Heart left ventricle (tissue), 13 donors: ENCODE results near the gene SH3BP5.

Experiments used
- CTCF ChIP-seq, 12 donors: fragments of 200-600 bp; sonication (generic) in 4 of 12; IDR thresholded peaks; one replicate each; pipeline versions ENCODE4 v1.5.0 to v1.8.0; 2018 to 2022; ENCODE audit warnings: antibody characterized with exemption in 12 of 12, mild to moderate bottlenecking in 5 of 12
- POLR2A ChIP-seq, 2 donors: fragments of 450-650 bp; IDR thresholded peaks; one replicate each; pipeline ENCODE4 v1.6.1; 2017; ENCODE audit warnings: antibody characterized with exemption in 2 of 2, mild to moderate bottlenecking in 2 of 2, moderate library complexity in 2 of 2
- donor health status: ischemic (EF 13 %, LVEDD 7.1; RV severe dilation, severe dysfunction).
- donor health status: DM: no; HTN: yes; CAD: no.
- donor health status: DM: no; HTN: no; CAD: no.
- donor health status: ischemic (EF 25% LVEDD 6.9; RV normal size, moderate dysfunction).
- donor health status: ischemic (EF 25% LVEDD 5.7; RV mildly dilated, moderate dysfunction).
- donor health status: ischemic (EF 35%, LVEDD 5.7; RV mildly dilated, moderate dysfunction).
- donor health status: nonischemic (EF 11% LVEDD 7.7; RV severe dilation, severe dysfunction).
- donor health status: DM: yes; HTN: yes; CAD: no.
- donor health status: PGD.
- donor health status: ischemic (EF 29% LVEDD 5.4; RV normal size, mild dysfunction).
- donor health status: nonischemic (EF 23%, LVEDD 6.1; RV moderate dilation, normal function).

- no peak for TF ChIP-seq CTCF (IDR thresholded peaks at IDR 0.05)
- TF ChIP-seq POLR2A (IDR thresholded peaks at IDR 0.05): no peak
Observed at GRCh38 chr3:15380980-15381890, 48.8 kb upstream of the SH3BP5 start.
